ENCODE data around the gene TMEM100.

TMEM100 gene

GRCh38 chr17:55735731-55736405 lies 13.2 kb upstream of the TMEM100 start:
- Mint-ChIP-seq H3K9me3 (no peaks in the 10 kb centered on the region), H3K27me3 (ENCODE audit: low read depth) (peaks cover 32% of the 10 kb centered on the region), H3K4me1 (ENCODE audit: low read depth) (peaks cover 7% of the 10 kb centered on the region), H3K4me3 (no peak overlapping the region), H3K36me3 (ENCODE audit: low read depth) (no peaks in the 10 kb centered on the region), H3K27ac (no peak overlapping the region)
- no peak for DNase-seq (ENCODE audit: low spot score)

- no peak for DNase-seq (ENCODE audit: low spot score)
- Mint-ChIP-seq H3K9me3 (no peaks in the 10 kb centered on the region), H3K4me1 (ENCODE audit: low read depth) (peaks cover 7% of the 10 kb centered on the region), H3K4me3 (no peak overlapping the region), H3K27ac (no peak overlapping the region), H3K36me3 (ENCODE audit: low read depth) (no peaks in the 10 kb centered on the region), H3K27me3 (ENCODE audit: low read depth) (peaks cover 33% of the 10 kb centered on the region)
Observed at GRCh38 chr17:55734128-55734781, 11.6 kb upstream of the TMEM100 start.

GRCh38 chr17:55731586-55732250 lies 9.1 kb upstream of the TMEM100 start:
- Mint-ChIP-seq H3K4me1 (ENCODE audit: low read depth) (peaks cover 7% of the 10 kb centered on the region), H3K4me3 (no peak overlapping the region), H3K27ac (no peak overlapping the region), H3K9me3 (no peaks in the 10 kb centered on the region), H3K27me3 (ENCODE audit: low read depth) (peaks cover 43% of the 10 kb centered on the region), H3K36me3 (ENCODE audit: low read depth) (no peaks in the 10 kb centered on the region)
- DNase-seq (ENCODE audit: low spot score) = no peak

- no peak for DNase-seq (ENCODE audit: low spot score)
- Mint-ChIP-seq H3K27me3 (ENCODE audit: low read depth) (peaks cover 49% of the 10 kb centered on the region), H3K36me3 (ENCODE audit: low read depth) (no peaks in the 10 kb centered on the region), H3K27ac (no peak overlapping the region), H3K9me3 (no peaks in the 10 kb centered on the region), H3K4me1 (ENCODE audit: low read depth) (peaks cover 7% of the 10 kb centered on the region), H3K4me3 (no peak overlapping the region)
Observed at GRCh38 chr17:55730808-55731207, 8.1 kb upstream of the TMEM100 start.

GRCh38 chr17:55730380-55730779 lies 7.7 kb upstream of the TMEM100 start:
- Mint-ChIP-seq H3K4me1 (ENCODE audit: low read depth) (peaks cover 5% of the 10 kb centered on the region), H3K9me3 (no peaks in the 10 kb centered on the region), H3K27ac (no peak overlapping the region), H3K36me3 (ENCODE audit: low read depth) (no peaks in the 10 kb centered on the region), H3K4me3 (no peak overlapping the region), H3K27me3 (ENCODE audit: low read depth) (peaks cover 51% of the 10 kb centered on the region)
- no peak for DNase-seq (ENCODE audit: low spot score)

- no peak for DNase-seq (ENCODE audit: low spot score)
- Mint-ChIP-seq H3K4me3 (no peak overlapping the region), H3K36me3 (ENCODE audit: low read depth) (no peaks in the 10 kb centered on the region)
Observed at GRCh38 chr17:55729484-55729883, 6.8 kb upstream of the TMEM100 start.

GRCh38 chr17:55728833-55729232 lies 6.2 kb upstream of the TMEM100 start:
- H3K4me3 Mint-ChIP-seq = no peak overlapping the region
- H3K4me1 Mint-ChIP-seq (ENCODE audit: low read depth) = no peaks in the 10 kb centered on the region
- H3K27me3 Mint-ChIP-seq (ENCODE audit: low read depth) = peaks cover 52% of the 10 kb centered on the region
- H3K36me3 Mint-ChIP-seq (ENCODE audit: low read depth) = no peaks in the 10 kb centered on the region
- no peaks in the 10 kb centered on the region for H3K9me3 Mint-ChIP-seq
- H3K27ac Mint-ChIP-seq = no peak overlapping the region
- no peak for DNase-seq (ENCODE audit: low spot score)

More at GRCh38 chr17:55729484-55729883, 6.8 kb upstream of the TMEM100 start:
- Mint-ChIP-seq H3K27ac (no peak overlapping the region), H3K9me3 (no peaks in the 10 kb centered on the region), H3K4me1 (ENCODE audit: low read depth) (peaks cover 5% of the 10 kb centered on the region), H3K27me3 (ENCODE audit: low read depth) (peaks cover 54% of the 10 kb centered on the region)

- no peak overlapping the region for H3K4me3 Mint-ChIP-seq
- H3K27me3 Mint-ChIP-seq (ENCODE audit: low read depth) = peaks cover 55% of the 10 kb centered on the region
- no peak overlapping the region for H3K27ac Mint-ChIP-seq
- no peaks in the 10 kb centered on the region for H3K36me3 Mint-ChIP-seq (ENCODE audit: low read depth)
- no peak for DNase-seq (ENCODE audit: low spot score)
- H3K9me3 Mint-ChIP-seq = no peaks in the 10 kb centered on the region
- no peaks in the 10 kb centered on the region for H3K4me1 Mint-ChIP-seq (ENCODE audit: low read depth)
Observed at GRCh38 chr17:55728361-55728760, 5.7 kb upstream of the TMEM100 start.

GRCh38 chr17:55727920-55728319 lies 5.3 kb upstream of the TMEM100 start:
- Mint-ChIP-seq H3K36me3 (ENCODE audit: low read depth) (no peaks in the 10 kb centered on the region), H3K4me3 (no peak overlapping the region), H3K4me1 (ENCODE audit: low read depth) (no peaks in the 10 kb centered on the region), H3K9me3 (no peaks in the 10 kb centered on the region), H3K27ac (no peak overlapping the region), H3K27me3 (ENCODE audit: low read depth) (peaks cover 57% of the 10 kb centered on the region)
- DNase-seq (ENCODE audit: low spot score) = no peak

- no peak for DNase-seq (ENCODE audit: low spot score)
- no peak overlapping the region for H3K27ac Mint-ChIP-seq
- no peak overlapping the region for H3K4me3 Mint-ChIP-seq
- no peaks in the 10 kb centered on the region for H3K36me3 Mint-ChIP-seq (ENCODE audit: low read depth)
- H3K4me1 Mint-ChIP-seq (ENCODE audit: low read depth) = no peaks in the 10 kb centered on the region
- no peaks in the 10 kb centered on the region for H3K9me3 Mint-ChIP-seq
- peaks cover 57% of the 10 kb centered on the region for H3K27me3 Mint-ChIP-seq (ENCODE audit: low read depth)
Observed at GRCh38 chr17:55727275-55727674, 4.6 kb upstream of the TMEM100 start.

GRCh38 chr17:55726440-55726839 lies 3.8 kb upstream of the TMEM100 start:
- Mint-ChIP-seq H3K4me3 (no peak overlapping the region), H3K36me3 (ENCODE audit: low read depth) (no peaks in the 10 kb centered on the region), H3K27ac (no peak overlapping the region), H3K4me1 (ENCODE audit: low read depth) (no peaks in the 10 kb centered on the region), H3K9me3 (no peaks in the 10 kb centered on the region), H3K27me3 (ENCODE audit: low read depth) (peaks cover 53% of the 10 kb centered on the region)
- DNase-seq (ENCODE audit: low spot score) = no peak

GRCh38 chr17:55723488-55723848 lies 804 bp upstream of the TMEM100 start:
- Mint-ChIP-seq H3K27ac (no peak overlapping the region), H3K9me3 (no peaks in the 10 kb centered on the region), H3K4me3 (no peak overlapping the region), H3K27me3 (ENCODE audit: low read depth) (peaks cover 53% of the 10 kb centered on the region), H3K36me3 (ENCODE audit: low read depth) (no peaks in the 10 kb centered on the region), H3K4me1 (ENCODE audit: low read depth) (no peaks in the 10 kb centered on the region)
- DNase-seq (ENCODE audit: low spot score) = no peak

- no peak overlapping the region for H3K4me3 Mint-ChIP-seq
- no peaks in the 10 kb centered on the region for H3K36me3 Mint-ChIP-seq (ENCODE audit: low read depth)
- DNase-seq (ENCODE audit: low spot score) = no peak
- H3K4me1 Mint-ChIP-seq (ENCODE audit: low read depth) = no peaks in the 10 kb centered on the region
- H3K9me3 Mint-ChIP-seq = no peaks in the 10 kb centered on the region
- H3K27me3 Mint-ChIP-seq (ENCODE audit: low read depth) = peaks cover 47% of the 10 kb centered on the region
- no peak overlapping the region for H3K27ac Mint-ChIP-seq
Observed at GRCh38 chr17:55722016-55722736, 488 bp downstream of the TMEM100 start.

Data from T-helper 2 cell treated with Interferon-gamma antibody and Interleukin-4, amounts not matched to agents 5 μg/mL and 100 μg/mL, for 36 hours (primary cell).